ENCODE measurements around the gene HNRNPAB.
A peak's percentile ranks its signal among the peaks of the same experiment; 100 is the strongest.

HNRNPAB gene

GRCh38 chr5:178211095-178212048 lies 7.0 kb downstream of the HNRNPAB start:
- ATAC-seq = no peak
- TF ChIP-seq CSDC2 (CRISPR knock-in tag; IDR thresholded peaks at IDR 0.05) (no peak), BACH2 (CRISPR knock-in tag; IDR thresholded peaks at IDR 0.05; ENCODE audit: borderline replicate concordance) (no peak), ZNF70 (CRISPR knock-in tag; IDR thresholded peaks at IDR 0.05) (no peak), PATZ1 (CRISPR knock-in tag; IDR thresholded peaks at IDR 0.05; ENCODE audit: borderline replicate concordance) (no peak), ARNTL (CRISPR knock-in tag; IDR thresholded peaks at IDR 0.05; ENCODE audit: borderline replicate concordance, low read depth) (no peak), PPARA (CRISPR knock-in tag; IDR thresholded peaks at IDR 0.05; ENCODE audit: borderline replicate concordance) (no peak), RARB (CRISPR knock-in tag; IDR thresholded peaks at IDR 0.05) (no peak), ZNF565 (CRISPR knock-in tag; conservative IDR thresholded peaks at IDR 0.05; ENCODE audit: low read depth) (no peak), OSR1 (CRISPR knock-in tag; IDR thresholded peaks at IDR 0.05) (no peak), ZFP30 (CRISPR knock-in tag; IDR thresholded peaks at IDR 0.05) (no peak), TCF4 (CRISPR knock-in tag; IDR thresholded peaks at IDR 0.05; ENCODE audit: borderline replicate concordance) (no peak), TOX (CRISPR knock-in tag; IDR thresholded peaks at IDR 0.05; ENCODE audit: borderline replicate concordance) (no peak), ESRRG (CRISPR knock-in tag; IDR thresholded peaks at IDR 0.05) (no peak), SNAI2 (CRISPR knock-in tag; IDR thresholded peaks at IDR 0.05) (no peak), ZFP3 (CRISPR knock-in tag; IDR thresholded peaks at IDR 0.05) (no peak), ZC3H10 (CRISPR knock-in tag; IDR thresholded peaks at IDR 0.05) (no peak)
- TF ChIP-seq, protein P1, sequence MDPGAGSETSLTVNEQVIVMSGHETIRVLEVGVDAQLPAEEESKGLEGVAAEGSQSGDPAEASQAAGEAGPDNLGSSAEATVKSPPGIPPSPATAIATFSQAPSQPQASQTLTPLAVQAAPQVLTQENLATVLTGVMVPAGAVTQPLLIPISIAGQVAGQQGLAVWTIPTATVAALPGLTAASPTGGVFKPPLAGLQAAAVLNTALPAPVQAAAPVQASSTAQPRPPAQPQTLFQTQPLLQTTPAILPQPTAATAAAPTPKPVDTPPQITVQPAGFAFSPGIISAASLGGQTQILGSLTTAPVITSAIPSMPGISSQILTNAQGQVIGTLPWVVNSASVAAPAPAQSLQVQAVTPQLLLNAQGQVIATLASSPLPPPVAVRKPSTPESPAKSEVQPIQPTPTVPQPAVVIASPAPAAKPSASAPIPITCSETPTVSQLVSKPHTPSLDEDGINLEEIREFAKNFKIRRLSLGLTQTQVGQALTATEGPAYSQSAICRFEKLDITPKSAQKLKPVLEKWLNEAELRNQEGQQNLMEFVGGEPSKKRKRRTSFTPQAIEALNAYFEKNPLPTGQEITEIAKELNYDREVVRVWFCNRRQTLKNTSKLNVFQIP (CRISPR knock-in tag; IDR thresholded peaks at IDR 0.05; ENCODE audit: borderline replicate concordance, low read depth) = no peak
- TF ChIP-seq, protein P2, sequence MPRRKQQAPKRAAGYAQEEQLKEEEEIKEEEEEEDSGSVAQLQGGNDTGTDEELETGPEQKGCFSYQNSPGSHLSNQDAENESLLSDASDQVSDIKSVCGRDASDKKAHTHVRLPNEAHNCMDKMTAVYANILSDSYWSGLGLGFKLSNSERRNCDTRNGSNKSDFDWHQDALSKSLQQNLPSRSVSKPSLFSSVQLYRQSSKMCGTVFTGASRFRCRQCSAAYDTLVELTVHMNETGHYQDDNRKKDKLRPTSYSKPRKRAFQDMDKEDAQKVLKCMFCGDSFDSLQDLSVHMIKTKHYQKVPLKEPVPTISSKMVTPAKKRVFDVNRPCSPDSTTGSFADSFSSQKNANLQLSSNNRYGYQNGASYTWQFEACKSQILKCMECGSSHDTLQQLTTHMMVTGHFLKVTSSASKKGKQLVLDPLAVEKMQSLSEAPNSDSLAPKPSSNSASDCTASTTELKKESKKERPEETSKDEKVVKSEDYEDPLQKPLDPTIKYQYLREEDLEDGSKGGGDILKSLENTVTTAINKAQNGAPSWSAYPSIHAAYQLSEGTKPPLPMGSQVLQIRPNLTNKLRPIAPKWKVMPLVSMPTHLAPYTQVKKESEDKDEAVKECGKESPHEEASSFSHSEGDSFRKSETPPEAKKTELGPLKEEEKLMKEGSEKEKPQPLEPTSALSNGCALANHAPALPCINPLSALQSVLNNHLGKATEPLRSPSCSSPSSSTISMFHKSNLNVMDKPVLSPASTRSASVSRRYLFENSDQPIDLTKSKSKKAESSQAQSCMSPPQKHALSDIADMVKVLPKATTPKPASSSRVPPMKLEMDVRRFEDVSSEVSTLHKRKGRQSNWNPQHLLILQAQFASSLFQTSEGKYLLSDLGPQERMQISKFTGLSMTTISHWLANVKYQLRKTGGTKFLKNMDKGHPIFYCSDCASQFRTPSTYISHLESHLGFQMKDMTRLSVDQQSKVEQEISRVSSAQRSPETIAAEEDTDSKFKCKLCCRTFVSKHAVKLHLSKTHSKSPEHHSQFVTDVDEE (CRISPR knock-in tag; IDR thresholded peaks at IDR 0.05) = no peak
- TF ChIP-seq, protein P3, sequence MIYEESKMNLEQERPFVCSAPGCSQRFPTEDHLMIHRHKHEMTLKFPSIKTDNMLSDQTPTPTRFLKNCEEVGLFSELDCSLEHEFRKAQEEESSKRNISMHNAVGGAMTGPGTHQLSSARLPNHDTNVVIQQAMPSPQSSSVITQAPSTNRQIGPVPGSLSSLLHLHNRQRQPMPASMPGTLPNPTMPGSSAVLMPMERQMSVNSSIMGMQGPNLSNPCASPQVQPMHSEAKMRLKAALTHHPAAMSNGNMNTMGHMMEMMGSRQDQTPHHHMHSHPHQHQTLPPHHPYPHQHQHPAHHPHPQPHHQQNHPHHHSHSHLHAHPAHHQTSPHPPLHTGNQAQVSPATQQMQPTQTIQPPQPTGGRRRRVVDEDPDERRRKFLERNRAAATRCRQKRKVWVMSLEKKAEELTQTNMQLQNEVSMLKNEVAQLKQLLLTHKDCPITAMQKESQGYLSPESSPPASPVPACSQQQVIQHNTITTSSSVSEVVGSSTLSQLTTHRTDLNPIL (CRISPR knock-in tag; IDR thresholded peaks at IDR 0.05; ENCODE audit: low read depth) = no peak

DNA sequence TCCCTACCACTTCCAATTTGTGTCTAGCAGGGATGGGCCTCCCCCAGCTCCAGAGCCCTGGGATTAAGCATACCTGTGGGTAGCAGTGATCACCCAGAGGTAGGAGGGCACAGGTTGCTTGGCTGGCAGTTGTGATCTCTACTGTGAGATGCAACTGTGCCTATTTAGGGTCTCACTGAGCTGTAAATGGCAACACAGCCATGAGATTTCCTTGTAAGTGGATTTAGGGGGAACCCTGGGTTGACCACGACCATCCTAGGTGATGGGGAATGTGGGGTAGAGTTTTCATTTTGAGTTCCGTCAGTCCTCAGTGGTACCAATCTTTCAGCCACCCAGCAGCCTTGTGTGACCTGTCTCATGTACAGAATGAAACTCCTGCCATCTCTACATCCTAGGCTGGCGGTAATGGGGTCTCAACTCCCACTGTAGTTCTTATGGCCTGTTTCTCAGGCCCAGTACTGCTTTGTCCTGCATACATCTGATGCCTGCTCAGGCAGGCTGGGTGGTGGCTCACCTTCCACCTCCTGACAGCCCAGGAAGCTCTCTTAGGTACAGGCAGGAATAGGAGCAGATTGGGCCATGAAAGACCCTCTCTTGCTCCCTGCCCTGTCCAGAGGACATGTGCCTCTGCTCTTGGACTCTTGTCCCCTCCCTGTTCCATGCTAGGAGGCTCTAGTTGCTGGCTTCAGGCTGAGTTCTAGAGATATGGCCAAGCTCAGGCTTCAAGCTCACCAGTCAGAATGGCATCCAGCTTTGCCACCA lies 8.1 kb downstream of the HNRNPAB start:
- peak; percentile 1; the same call in 2 of the 3 replicates for ATAC-seq
- TF ChIP-seq ZNF565 (CRISPR knock-in tag; conservative IDR thresholded peaks at IDR 0.05; ENCODE audit: low read depth) = no peak
- TF ChIP-seq TCF4 (CRISPR knock-in tag; IDR thresholded peaks at IDR 0.05; ENCODE audit: borderline replicate concordance) = no peak
- no peak for TF ChIP-seq PPARA (CRISPR knock-in tag; IDR thresholded peaks at IDR 0.05; ENCODE audit: borderline replicate concordance)
- no peak for TF ChIP-seq ZC3H10 (CRISPR knock-in tag; IDR thresholded peaks at IDR 0.05)
- no peak for TF ChIP-seq ZFP30 (CRISPR knock-in tag; IDR thresholded peaks at IDR 0.05)

- peak; percentile 6 for ATAC-seq
- TF ChIP-seq PATZ1 (CRISPR knock-in tag; IDR thresholded peaks at IDR 0.05; ENCODE audit: borderline replicate concordance) (no peak), ARNTL (CRISPR knock-in tag; IDR thresholded peaks at IDR 0.05; ENCODE audit: borderline replicate concordance, low read depth) (no peak), OSR1 (CRISPR knock-in tag; IDR thresholded peaks at IDR 0.05) (no peak), ZNF565 (CRISPR knock-in tag; conservative IDR thresholded peaks at IDR 0.05; ENCODE audit: low read depth) (no peak), BACH2 (CRISPR knock-in tag; IDR thresholded peaks at IDR 0.05; ENCODE audit: borderline replicate concordance) (no peak), ZNF70 (CRISPR knock-in tag; IDR thresholded peaks at IDR 0.05) (no peak), ZC3H10 (CRISPR knock-in tag; IDR thresholded peaks at IDR 0.05) (no peak)
- TF ChIP-seq, protein P4, sequence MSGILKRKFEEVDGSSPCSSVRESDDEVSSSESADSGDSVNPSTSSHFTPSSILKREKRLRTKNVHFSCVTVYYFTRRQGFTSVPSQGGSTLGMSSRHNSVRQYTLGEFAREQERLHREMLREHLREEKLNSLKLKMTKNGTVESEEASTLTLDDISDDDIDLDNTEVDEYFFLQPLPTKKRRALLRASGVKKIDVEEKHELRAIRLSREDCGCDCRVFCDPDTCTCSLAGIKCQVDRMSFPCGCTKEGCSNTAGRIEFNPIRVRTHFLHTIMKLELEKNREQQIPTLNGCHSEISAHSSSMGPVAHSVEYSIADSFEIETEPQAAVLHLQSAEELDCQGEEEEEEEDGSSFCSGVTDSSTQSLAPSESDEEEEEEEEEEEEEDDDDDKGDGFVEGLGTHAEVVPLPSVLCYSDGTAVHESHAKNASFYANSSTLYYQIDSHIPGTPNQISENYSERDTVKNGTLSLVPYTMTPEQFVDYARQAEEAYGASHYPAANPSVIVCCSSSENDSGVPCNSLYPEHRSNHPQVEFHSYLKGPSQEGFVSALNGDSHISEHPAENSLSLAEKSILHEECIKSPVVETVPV (CRISPR knock-in tag; IDR thresholded peaks at IDR 0.05) = no peak
Measured at GRCh38 chr5:178213003-178213461, 8.7 kb downstream of the HNRNPAB start.
